ENCODE results near the gene CEP170.
"Not testable (repeated sequence)": the region's sequence is repeated elsewhere in the genome, so short reads cannot be mapped to it uniquely, and the experiment has no call there.

The CEP170 gene

DNA sequence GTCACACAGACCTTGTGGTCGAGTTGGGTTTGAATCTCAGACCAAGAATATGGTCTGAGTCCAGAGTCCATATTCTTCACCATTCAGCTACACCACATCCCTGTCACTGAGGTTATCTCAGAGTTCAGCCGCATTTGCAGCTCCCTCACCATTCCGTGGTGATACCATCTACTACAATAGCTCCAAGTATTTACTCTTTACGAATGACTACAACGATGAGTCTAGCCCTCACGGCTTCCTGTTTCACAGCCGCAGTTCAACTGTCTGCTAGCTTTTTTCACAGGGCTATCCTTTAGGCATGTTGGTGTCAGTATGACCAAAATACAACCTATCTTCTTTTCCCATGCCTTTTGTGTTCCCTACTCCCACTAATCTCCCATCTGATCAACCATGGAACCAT, 104.2 kb downstream of the CEP170 start:
- DNase-seq: not testable (repeated sequence)

DNA sequence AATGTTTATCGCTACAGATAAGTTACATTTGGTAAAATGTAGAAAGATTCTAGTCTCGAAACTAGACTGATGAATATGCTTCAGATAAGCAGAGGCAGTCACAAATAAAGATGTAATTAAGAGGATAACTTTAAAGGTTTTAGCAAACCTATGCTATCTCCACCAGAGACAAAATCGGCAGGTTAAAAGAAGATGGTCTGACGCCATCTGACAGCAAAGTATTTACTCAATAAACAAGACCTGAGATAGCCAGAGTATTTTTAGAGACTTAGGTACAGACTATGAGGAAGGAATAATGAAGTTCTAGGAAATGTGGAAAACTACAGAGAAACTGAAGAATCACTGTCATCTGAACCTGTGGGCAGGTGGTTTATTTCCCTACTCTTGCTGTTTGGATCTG, 106.0 kb downstream of the CEP170 start:
- DNase-seq: not testable (repeated sequence)

DNA sequence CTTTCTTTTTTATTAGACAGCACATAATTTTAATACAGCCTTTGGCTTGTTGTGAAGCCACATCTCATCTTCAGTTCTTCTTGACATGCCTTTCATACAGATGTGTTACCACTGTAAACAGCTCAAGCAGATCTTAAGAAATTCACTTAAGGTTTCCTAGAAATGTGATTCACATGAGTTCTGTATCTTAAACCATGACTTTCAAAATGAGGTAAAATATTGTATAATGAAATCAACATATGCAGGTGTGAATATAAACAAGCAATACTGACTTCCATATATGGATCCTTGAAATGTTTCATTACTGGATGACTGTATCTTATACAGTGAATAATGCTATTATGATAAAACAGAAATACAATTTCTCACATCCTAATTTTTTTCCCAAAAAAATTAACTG, 107.7 kb downstream of the CEP170 start:
- not testable (repeated sequence) for DNase-seq

DNA sequence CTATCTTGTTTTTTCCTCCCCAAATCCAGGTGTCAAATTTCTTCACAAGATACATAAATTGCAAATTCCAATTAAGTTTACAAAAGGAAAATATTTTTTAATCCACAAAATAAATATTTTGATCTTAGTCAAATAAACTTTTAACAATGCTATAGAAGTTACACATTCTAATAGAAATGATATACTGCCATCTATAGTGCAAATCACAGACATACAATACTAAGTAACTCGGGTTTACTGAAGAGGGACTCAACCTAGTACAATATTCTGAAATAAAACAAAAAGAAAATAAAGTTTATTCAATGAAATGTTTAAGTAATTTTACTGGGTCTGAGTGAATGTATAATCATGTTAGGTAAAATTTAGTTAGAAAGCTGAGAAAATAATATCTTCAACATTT, 114.6 kb downstream of the CEP170 start:
- DNase-seq: not testable (repeated sequence)

DNA sequence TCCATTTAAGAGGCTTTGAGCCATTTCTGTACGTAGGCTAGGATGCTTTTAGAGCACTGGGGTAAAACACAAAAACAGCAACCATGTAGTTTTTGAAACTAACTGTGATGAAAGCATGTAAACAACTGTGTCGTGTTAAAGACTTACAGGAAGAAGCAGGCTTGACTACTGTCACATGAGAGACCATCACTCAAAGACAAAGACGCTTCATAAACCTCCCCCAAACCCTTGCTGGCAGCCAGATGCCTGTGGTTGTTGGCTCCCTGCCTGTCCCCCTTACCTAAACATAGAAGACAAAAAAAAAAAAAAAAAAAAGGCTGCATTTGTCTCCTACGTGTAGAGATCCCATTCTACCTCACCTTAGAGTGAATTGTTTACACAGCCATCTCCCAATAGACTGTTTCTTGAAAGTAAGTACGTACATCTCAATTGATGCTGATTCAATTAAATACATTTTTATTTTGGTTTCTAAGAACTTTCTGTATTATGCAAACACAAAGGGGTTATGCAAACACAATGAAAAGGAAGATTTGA, 132.1 kb downstream of the CEP170 start:
- not testable (repeated sequence) for DNase-seq

DNA sequence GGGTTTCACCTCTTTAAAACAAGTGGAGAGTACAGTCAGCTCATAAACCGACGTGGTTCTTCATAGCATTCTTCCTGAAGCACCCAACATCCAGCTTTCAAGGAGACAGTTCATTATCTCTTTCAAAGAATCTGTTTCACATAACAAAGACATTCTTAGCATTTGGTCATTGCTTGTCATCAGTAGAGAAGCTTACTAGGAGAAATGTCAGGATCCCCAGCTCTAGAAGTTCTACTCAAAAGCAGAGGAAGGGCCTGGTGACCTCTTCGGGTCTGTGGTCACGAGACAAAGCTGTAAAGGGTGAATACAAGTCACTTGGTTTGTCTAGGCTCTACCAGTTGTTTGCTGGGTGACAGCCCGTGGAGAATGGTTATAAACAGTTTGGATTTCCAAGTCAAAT, 133.1 kb downstream of the CEP170 start:
- DNase-seq: not testable (repeated sequence)

DNA sequence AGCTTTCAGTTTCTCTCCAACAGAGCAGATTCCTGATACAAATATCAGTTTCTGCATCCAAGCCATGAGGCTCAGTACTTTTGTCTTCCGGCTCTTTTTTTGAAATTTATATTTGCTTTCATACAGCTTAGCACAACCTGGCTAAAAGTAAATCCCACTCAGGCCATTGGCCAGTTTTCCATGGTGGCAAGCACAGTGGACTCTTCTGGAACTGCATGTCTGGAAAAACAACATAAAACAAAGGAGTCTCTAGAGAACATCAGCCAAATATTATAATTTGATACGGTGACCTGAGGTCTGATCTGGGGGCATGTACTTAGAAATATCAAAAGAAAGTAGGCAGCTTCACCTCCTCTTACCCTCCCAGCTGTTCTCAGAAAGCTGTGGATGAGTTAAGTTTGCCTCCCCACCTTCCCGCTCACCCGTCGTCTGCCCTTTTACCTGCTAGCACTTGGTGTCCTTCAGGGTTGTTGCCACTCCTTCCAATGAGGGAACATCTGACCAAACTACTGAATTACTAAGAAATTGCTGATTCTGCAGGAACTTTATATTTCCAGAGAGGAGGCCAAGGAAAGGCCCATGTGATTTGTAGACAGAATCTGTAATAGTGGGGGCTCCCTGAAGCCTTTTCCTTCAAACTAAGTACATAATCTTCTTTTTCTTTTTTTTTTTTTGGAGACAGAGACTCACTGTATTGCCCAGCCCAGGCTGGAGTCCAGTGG, 136.3 kb downstream of the CEP170 start:
- not testable (repeated sequence) for DNase-seq

DNA sequence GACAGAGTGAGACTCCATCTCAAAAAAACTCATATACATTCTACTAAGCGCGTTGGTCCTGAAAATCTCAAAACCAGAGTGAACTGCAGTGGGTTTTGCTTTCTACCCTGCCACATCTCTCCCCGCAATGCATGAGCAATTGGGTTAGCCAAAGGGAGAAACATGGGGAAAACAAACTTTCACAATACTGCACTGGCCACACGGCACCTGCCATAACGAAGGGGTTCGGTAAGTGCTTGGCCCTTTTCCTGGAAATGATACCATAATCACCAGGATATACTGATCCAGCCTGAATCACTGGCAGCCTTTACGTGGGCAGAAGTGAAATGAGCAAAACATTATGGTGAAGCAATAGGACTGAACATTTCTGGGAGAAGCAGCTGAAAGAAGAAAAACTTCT, 138.9 kb downstream of the CEP170 start:
- not testable (repeated sequence) for DNase-seq

DNA sequence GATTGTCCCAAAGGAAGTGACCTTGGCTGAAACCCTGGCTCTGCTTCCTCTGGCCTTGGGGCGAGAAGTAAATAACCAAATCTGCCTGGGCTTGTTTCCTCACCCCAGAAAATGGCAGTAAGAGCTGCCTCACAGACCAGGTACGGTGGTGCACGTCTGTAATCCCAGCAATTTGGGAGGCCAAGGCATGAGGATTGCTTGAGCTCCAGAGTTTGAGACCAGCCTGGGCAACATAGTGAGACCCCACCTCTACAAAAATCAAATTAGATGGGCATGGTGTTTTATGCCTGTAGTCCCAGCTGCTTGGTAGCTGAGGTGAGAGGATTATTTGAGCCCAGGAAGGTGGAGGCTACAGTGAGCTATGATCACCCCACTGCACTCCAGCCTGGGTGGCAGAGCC, 140.3 kb downstream of the CEP170 start:
- not testable (repeated sequence) for DNase-seq

DNA sequence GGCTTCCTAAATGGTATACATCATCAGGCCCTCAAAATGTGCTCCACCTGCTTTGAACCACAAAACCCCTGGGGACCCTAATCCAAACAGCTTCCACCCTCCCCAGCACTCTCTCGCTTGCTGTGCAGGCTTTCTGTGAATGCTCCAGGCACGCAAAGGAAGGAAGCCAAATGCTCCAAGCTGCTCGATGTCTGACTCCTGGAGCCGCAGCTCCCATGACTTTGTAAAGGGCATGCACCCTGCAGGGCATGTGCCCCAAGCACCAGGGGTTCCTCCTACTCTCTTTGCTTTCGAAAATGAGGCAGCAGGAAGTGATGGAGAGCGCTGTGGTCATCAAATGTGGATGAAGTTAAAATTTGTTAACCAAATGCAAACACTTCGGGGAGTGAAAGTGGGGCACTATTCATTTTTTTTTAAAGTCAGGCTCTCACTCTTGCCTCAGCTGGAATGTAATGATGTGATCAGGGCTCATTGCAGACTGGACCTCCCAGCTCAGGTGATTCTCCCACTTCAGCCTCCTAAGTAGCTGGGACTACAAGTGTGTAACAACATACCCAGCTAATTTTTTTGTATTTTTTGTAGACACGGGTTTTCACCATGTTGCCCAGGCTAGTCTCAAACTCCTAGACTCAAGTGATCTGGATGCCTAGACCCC, 140.9 kb downstream of the CEP170 start:
- not testable (repeated sequence) for DNase-seq

DNA sequence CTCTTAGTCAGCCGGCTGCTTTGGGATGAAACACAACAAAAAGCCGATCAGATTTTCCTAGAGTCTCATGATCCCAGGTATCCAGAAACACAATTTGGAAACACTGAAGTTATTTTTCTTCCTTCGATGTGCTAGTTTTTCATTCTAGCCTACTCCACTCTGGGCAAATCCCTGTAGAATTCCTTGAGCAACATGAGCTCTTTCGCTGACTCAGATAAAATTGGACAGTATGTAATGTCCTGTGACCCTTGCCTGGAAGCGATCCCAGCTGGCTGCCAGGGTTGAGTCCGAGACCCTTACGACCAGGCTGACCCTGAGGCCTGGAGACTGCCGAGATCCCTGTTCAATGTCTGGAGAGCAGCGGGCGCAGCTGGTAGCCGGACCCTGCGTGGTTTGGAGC, 147.9 kb downstream of the CEP170 start:
- DNase-seq: not testable (repeated sequence)

DNA sequence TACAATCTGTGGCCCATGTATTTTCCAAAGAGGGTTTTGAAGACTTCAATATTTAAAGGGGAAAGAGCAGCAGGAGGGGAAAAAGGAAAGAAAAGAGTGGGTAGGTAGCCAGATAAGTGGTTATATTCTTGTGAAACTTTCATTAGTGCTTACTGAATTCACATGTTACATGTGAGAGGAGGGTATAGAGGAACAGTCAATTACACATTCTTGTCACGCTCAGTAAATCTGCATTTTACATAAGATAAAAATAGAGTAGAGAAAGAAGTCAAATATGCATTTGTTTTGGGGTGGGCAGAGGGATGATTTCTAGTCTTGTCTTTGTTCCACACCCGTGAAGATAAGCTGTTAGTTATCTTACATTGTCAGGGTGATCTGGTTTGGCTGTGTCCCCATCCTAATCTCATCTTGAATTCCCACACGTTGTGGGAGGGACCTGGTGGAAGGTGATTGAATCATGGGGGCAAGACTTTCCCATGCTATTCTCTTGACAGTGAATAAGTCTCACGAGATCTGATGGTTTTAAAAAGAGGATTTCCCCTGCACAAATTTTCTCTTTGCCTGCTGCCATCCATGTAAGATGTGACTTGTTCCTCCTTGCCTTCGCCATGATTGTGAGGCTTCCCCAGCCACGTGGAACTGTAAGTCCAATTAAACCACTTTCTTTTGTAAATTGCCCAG, 149.3 kb downstream of the CEP170 start:
- not testable (repeated sequence) for DNase-seq

DNA sequence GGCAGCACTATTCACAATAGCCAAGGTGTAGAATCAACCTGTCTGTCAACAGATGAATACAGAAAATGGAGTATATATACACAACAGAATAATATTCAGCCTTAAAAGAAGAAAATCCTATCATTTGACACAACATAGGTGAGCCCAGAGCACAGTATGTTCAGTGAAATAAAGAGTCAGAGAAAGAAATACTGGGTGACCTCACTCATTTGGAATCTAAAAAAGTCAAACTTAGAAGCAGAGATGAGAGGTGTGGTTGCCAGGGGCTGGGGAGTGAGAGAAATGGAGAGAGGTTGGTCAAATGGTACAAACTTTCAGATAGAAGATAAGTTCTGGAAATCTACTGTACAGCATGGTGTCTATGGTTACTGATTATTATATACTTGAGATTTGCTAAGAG, 150.0 kb downstream of the CEP170 start:
- DNase-seq: not testable (repeated sequence)

DNA sequence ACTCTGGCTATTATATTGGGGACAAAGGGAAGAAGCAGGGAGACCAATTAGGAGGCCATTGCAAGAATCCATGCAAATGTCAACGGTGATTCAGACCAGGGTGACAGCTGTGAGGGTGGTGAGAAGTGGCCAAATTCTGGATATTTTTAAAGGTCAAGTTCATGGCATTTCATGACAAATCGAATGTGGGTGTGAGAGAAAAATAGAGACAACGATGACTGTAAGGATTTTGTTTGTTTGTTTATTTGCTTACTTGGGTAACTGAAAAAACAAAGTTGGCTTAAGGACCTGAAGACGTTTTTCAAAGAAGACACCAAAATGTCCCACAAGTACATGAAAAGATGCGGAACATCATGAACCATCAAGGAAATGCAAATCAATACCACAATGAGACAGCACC, 150.6 kb downstream of the CEP170 start:
- not testable (repeated sequence) for DNase-seq

DNA sequence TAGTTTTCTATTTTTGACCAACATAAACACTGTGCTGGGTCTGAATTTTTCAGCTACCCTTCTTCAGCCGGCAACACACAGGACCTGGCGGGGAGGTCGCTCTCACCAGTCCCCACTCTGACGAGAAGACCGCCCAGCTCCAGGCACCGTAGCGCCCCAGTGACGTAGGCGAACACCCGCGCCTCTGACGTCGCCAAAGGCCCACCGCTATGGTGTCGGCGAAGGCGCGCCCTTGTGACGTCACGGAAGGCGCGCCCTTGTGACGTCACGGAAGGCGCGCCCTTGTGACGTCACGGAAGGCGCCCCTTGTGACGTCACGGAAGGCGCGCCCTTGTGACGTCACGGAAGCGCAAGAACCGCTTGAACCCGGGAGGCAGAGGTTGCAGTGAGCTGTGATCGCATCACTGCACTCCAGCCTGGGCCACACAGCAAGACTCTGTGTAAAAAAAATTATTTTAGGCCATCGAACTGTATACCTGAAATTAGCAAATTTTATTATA, 153.5 kb downstream of the CEP170 start:
- peak; percentile 85 for DNase-seq

DNA sequence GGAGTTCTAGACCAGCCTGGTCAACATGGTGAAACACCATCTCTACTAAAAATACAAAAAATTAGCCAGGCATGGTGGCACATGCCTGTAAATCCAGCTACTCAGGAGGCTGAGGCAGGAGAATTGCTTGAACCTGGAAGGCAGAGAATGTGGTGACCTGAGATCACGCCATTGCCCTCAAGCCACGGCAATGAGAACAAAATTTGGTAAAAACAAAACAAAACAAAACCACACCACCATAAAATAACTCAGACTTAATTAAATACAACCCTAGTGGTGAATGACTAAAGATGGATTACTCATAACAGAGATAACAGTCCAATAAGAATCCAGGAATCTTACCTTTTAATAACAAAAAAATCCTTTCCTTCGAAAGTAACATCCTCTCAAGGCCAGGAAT, 167.7 kb downstream of the CEP170 start:
- DNase-seq: not testable (repeated sequence)
